Subcutaneous abdominal adipose tissue (tissue), 5 donors: ENCODE data around the gene MIER2.
"Not testable (repeated sequence)": the region's sequence is repeated elsewhere in the genome, so short reads cannot be mapped to it uniquely, and the experiment has no call there.

Experiments
- H3K27ac ChIP-seq: one replicate; pipeline ENCODE4 v1.7.0; 2013; ENCODE audit warnings: low read depth, mild to moderate bottlenecking, inconsistent platforms, low read length, moderate library complexity
- H3K27me3 ChIP-seq, 5 donors: one replicate each; pipeline ENCODE4 v1.7.0; 2013; ENCODE audit warnings: low read length in 5 of 5, inconsistent platforms in 1 of 5; ENCODE audit not compliant: control insufficient read depth in 5 of 5, insufficient read depth in 4 of 5
- H3K36me3 ChIP-seq, 5 donors: one replicate each; pipeline ENCODE4 v1.7.0; 2013; ENCODE audit warnings: low read length in 5 of 5; ENCODE audit not compliant: control insufficient read depth in 5 of 5, insufficient read depth in 5 of 5
- H3K4me1 ChIP-seq, 5 donors: one replicate each; pipeline ENCODE4 v1.7.0; 2013; ENCODE audit warnings: low read length in 5 of 5, mild to moderate bottlenecking in 3 of 5, moderate library complexity in 1 of 5; ENCODE audit not compliant: control insufficient read depth in 5 of 5, insufficient read depth in 5 of 5
- H3K4me3 ChIP-seq, 5 donors: one replicate each; pipeline ENCODE4 v1.7.0; 2013; ENCODE audit warnings: low read length in 5 of 5, low read depth in 1 of 5
- H3K9ac ChIP-seq, 5 donors: one replicate each; pipeline ENCODE4 v1.7.0; 2013; ENCODE audit warnings: low read length in 5 of 5, mild to moderate bottlenecking in 4 of 5, moderate library complexity in 3 of 5
- H3K9me3 ChIP-seq, 5 donors: one replicate each; pipeline ENCODE4 v1.7.0; 2013; ENCODE audit warnings: low read length in 5 of 5; ENCODE audit not compliant: control insufficient read depth in 5 of 5
- donor health status: healthy.
- donor health status: healthy.
- donor health status: healthy.
- donor health status: healthy.
- donor health status: healthy.

MIER2 gene

DNA sequence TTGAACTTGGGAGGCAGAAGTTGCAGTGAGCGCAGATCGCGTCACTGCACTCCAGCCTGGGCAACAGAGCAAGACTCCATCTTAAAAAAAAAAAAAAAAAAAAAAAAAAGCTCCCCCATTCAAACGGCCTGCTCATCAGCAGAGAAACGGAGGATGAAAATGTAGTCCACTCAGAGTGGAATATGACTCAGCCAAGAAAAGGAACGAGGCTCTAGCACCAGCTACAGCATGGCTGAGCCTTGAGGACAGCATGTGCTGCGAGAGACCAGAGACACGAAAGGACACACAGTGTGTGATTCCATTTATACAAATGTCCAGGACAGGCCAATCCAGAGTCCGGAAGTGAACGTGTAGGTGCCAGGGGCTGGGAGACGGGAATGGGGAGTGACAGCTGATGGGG is 18.1 kb upstream of the MIER2 start:
- Histone ChIP-seq H3K4me3 (no peak overlapping the region), H3K9ac (no peak overlapping the region), H3K9me3 (peaks cover 0 to 5% (median 3%) of the 10 kb centered on the region in 5 donors), H3K4me1 (no peaks in the 10 kb centered on the region), H3K36me3 (no peaks in the 10 kb centered on the region), H3K27ac (no peak overlapping the region), H3K27me3 (peaks cover 11 to 32% (median 24%) of the 10 kb centered on the region in 5 donors)

DNA sequence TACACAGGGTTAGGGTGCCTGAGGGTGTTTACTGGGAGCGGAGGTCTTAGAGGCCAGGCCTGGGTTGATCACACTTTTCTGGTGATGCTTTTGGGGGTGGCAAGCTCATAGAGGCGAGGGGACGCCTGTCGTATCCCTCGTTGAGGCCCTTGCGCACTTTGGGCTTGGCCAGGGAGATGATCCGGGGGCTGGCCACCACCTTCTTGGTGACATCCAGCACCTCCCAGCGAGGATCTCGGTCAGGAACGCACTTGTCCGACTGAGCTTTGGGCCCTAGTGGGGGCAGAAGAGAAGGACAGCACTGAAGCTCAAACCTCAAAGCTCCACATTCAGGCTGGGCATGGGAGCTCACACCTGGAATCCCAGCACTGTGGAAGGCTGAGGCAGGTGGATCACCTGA is 17.6 kb upstream of the MIER2 start:
- no peaks in the 10 kb centered on the region for H3K36me3 ChIP-seq
- no peaks in the 10 kb centered on the region for H3K4me1 ChIP-seq
- H3K4me3 ChIP-seq = no peak overlapping the region
- peaks cover 0 to 5% (median 3%) of the 10 kb centered on the region in 5 donors for H3K9me3 ChIP-seq
- H3K9ac ChIP-seq = no peak overlapping the region
- no peak overlapping the region for H3K27ac ChIP-seq
- H3K27me3 ChIP-seq = peaks cover 11 to 33% (median 24%) of the 10 kb centered on the region in 5 donors

DNA sequence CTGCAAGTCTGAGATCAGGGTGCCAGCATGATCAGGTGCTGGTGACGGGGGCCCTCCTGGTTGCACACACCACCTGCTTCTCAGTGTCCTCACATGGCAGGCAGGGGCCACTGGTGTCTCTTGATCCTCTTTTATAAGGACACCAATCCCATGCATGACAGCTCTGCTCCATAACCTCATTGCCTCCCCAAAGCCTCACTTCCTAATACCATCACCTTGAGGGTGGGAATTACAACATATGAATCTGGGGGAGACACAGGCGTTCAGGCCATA is 15.0 kb upstream of the MIER2 start:
- H3K27me3 ChIP-seq = peaks cover 8 to 17% (median 12%) of the 10 kb centered on the region in 5 donors
- H3K4me1 ChIP-seq = no peaks in the 10 kb centered on the region
- no peak overlapping the region for H3K9ac ChIP-seq
- H3K9me3 ChIP-seq = peaks cover 0 to 2% (median 0%) of the 10 kb centered on the region in 5 donors
- H3K36me3 ChIP-seq = no peaks in the 10 kb centered on the region
- H3K4me3 ChIP-seq = no peak overlapping the region
- H3K27ac ChIP-seq = no peak overlapping the region

DNA sequence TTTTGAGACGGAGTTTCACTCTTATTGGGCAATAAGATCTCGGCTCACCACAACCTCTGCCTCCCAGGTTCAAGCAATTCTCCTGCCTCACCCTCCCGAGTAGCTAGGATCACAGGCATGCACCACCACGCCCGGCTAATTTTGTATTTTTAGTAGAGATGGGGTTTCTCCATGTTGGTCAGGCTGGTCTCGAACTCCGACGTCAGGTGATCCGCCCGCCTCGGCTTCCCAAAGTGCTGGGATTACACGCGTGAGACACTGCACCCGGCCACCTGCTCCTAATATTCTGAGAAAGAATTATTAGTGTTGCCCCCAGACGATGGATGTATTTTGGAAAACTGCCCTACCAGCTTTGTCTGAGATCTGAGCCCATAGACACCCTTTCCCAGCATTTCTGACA is 10.9 kb upstream of the MIER2 start:
- not testable (repeated sequence) for H3K27ac ChIP-seq, H3K36me3 ChIP-seq, H3K4me3 ChIP-seq, H3K9ac ChIP-seq, H3K4me1 ChIP-seq
- peaks cover 0 to 18% (median 9%) of the 10 kb centered on the region in 5 donors for H3K9me3 ChIP-seq
- H3K27me3 ChIP-seq = peaks cover 7 to 17% (median 11%) of the 10 kb centered on the region in 5 donors

DNA sequence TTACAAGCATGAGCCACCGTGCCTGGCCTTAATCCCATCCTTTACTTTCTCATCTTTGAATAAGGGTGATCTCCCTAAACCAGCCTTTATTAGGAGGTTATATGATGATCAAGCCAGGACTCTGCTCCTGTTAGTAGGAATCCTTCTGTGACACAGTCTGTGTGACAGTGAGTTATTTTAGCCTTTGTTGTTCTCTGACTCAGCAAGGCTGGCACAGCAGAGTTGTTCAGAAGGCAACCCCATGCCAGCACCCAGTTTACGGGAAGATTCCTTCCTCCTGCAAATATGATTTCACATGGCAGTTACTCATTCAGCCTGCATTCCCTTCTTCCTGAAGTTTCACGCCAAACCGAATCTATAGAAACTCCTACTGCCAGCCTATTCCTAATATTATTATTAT is 10.5 kb upstream of the MIER2 start:
- H3K9me3 ChIP-seq = peaks cover 0 to 18% (median 9%) of the 10 kb centered on the region in 5 donors
- no peak overlapping the region for H3K4me3 ChIP-seq
- peaks cover 7 to 17% (median 11%) of the 10 kb centered on the region in 5 donors for H3K27me3 ChIP-seq
- no peak overlapping the region for H3K9ac ChIP-seq
- H3K4me1 ChIP-seq = no peaks in the 10 kb centered on the region
- no peaks in the 10 kb centered on the region for H3K36me3 ChIP-seq
- no peak overlapping the region for H3K27ac ChIP-seq

DNA sequence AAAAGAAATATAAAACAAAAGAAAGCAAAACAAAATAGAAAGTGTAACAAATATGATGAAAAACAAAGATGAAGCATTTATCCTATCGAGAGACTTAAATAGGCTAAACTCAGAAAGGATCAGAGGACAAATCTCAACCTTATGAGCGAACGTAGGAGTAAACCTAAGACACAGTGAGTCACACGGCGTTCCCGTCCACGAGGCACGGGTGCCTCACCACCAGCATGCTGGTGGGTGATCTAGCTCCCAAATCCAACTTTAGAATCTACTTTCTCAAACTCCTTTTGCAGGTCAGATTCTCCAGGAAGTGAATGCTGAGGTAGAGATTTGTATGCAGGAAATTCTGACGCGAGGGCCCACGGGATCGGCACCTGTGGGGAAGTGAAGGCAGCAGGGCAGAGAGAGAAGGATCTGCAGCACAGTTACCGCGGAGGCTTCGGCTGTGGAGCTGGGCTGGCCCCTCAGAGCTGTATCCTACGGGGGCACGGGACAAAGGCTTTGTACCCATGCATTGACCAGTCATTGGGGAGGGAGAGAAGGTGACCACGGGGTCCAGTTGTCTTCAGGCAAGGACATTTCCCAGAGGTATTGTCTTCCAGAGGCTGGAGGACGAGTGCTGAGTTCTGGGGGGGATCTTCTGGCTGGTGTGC is 7.5 kb upstream of the MIER2 start:
- H3K4me3 ChIP-seq = no peak overlapping the region
- H3K27me3 ChIP-seq = no peaks in the 10 kb centered on the region
- peaks cover 0 to 18% (median 9%) of the 10 kb centered on the region in 5 donors for H3K9me3 ChIP-seq
- no peak overlapping the region for H3K27ac ChIP-seq
- no peaks in the 10 kb centered on the region for H3K36me3 ChIP-seq
- H3K9ac ChIP-seq = no peak overlapping the region
- no peaks in the 10 kb centered on the region for H3K4me1 ChIP-seq

DNA sequence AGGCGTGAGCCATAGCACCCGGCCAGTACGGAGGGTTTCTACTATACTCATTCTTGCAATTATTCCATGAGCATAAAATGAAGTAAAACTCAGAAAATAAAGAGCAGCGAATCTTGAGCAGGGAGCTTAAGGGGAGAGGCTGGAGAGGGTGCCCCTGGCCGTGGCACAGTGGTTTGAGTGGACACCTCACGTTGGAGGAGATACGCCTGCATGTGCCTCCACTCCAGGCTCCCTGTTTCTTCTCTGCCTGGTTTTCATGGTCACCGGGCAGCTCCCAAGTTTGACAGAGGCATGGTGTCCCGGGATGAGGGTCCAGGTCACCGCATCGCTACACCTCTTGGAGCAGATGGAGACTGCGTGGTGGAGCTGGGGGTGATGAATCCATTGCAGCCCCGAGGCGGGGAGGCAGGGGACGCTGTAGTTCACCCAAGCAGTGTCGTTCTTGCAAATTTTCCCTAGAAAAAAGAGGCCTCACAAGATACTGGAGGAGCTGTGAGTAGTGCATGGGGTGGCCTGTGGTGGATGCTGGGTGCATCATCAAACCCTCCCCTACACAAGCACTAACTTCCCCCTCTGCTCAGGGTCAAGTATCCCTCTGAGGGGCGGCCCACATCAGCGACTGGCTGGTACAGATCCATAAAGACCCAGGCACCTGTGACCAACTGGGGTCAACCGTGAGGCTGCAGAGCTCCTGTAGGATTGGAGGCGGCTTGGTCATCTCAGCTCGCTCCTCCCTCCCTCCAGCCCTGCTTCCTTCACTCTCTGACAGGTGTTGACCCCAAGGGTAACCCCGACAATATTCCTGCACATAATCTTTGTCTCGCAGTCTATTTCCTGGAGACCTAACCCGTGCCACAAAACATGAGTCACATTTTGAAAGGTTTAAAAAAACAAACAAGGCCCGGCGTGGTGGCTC is 3.6 kb upstream of the MIER2 start:
- Histone ChIP-seq H3K9ac (no peak overlapping the region), H3K27me3 (no peaks in the 10 kb centered on the region), H3K36me3 (no peaks in the 10 kb centered on the region), H3K27ac (no peak overlapping the region), H3K9me3 (peaks cover 0 to 5% (median 3%) of the 10 kb centered on the region in 5 donors), H3K4me1 (peaks cover 4 to 14% (median 12%) of the 10 kb centered on the region in 5 donors), H3K4me3 (no peak overlapping the region)

DNA sequence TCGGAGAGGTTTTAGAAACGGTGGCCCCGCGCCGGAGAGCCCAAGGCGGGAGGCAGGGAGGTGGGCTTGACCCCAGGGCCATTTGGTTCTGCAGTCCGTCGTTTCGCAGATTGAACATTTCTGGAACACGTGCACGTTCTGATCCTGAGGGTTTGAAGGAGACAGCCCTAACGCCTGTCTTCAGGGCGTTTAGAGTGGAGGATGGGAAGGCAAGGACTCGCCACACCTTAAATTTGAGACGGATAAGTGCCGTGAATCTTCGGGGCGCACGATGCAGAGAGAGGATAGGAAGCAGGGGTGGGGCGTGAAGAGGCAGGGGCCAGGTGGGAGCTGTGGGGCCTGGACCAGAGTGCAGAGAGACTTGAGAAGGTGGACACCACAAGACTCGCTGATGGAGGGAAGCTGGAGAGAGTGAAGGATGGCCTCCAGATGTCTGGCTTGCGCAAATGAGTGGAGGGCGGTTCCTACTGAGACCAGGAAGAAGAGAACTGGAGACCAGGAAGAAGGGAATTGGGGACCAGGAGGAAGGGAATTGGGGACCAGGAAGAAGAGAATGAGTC is 804 bp upstream of the MIER2 start:
- Histone ChIP-seq H3K27ac (no peak overlapping the region), H3K36me3 (peaks cover 0 to 6% (median 0%) of the 10 kb centered on the region in 5 donors), H3K9ac (peak overlapping the region in 1 of 5 donors; percentile 56), H3K4me1 (peaks cover 10 to 42% (median 40%) of the 10 kb centered on the region in 5 donors), H3K27me3 (no peaks in the 10 kb centered on the region), H3K9me3 (no peaks in the 10 kb centered on the region), H3K4me3 (peak overlapping the region in 4 of 5 donors; percentile 51 to 72 (median 66))

DNA sequence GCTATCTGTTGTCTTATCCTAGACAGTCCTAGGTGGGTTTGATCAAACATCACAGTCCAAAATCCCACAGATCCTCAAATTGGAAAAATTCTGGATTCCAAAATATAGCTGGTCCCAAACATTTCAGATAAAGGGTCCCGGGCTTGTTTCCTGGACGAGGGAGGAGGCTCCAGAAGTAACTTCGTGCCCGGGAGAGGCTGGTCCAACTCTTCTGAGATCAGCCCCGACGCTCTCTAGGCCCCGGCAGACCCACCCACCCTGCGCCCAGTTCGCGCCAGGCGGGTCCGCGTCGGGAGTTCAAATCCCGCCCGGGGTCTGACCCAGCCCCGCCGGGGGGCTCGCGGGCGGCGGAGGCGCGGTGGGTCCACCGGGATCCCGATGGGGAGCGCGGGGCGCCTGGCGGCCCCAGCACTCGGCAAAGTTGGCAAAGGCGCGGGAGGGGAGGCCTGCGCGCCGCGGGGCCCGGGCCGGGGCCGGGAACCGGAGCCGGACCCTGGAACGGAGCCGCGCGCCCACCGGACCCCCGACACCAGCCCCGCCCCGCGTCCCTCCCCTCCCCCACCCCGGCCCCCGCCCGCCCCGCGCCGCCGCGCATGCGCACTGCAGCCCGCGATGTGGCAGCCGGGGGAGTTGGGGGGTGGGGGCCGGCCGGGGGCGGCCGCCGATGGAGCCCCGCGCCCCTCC is 513 bp downstream of the MIER2 start:
- peak overlapping the region; percentile 45 for H3K27ac ChIP-seq
- H3K4me1 ChIP-seq = peaks cover 10 to 45% (median 43%) of the 10 kb centered on the region in 5 donors
- peaks cover 0 to 6% (median 0%) of the 10 kb centered on the region in 5 donors for H3K36me3 ChIP-seq
- peak overlapping the region; percentile 62 to 84 (median 65) for H3K4me3 ChIP-seq
- H3K9me3 ChIP-seq = no peaks in the 10 kb centered on the region
- H3K9ac ChIP-seq = peak overlapping the region; percentile 59 to 77 (median 67)
- H3K27me3 ChIP-seq = no peaks in the 10 kb centered on the region
